GM20431 (cell line): ENCODE results near the gene DPH2.

Experiments used
- in situ Hi-C: fragments of 300-500 bp; cut with MseI, MboI; formaldehyde crosslinking; loops from one replicate; pipeline ENCODE4 v1.15.0; 2020; ENCODE audit warnings: low sequenced_read_pairs; ENCODE audit not compliant: unreplicated experiment

Gene DPH2

DNA sequence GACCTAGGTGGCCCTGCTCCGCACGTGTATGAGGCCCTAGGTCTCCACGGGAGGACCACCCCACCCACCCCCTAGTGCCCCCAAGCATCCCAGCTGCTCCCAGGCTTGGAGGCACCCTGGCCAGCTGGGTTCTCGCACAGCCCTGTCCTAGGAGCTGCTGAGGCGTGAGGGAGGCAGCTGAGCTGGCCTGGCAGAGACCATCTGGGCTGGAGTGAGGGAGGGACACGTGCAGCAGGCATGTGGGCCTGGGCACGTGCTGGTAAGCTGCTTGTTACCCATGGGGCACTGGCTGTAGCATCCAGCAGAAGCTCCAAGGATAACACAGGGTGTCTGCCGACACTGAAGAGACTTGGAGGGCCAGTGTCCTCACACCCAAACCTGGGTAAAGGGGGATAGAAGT, 51.3 kb downstream of the DPH2 start:
- in situ Hi-C loops: no loop called here

GRCh38 chr1:44021581-44022321, 51.9 kb downstream of the DPH2 start:
- in situ Hi-C loops: no loop called here
